DND-41 (cell line): ENCODE results near the gene TBL1X.

Source experiments
- ATAC-seq: fragments of 200-7000 bp; cut with Tn5 transposase; 3 replicates; pipeline ENCODE4 v1.9.1; 2021; ENCODE audit warnings: low read depth; ENCODE audit not compliant: insufficient read depth
- DNase-seq: peaks from one replicate; pipeline ENCODE4 v3.0.0-alpha.2; 2020
- H2AFZ ChIP-seq: 2 replicates; pipeline ENCODE4 v1.6.0; 2012; ENCODE audit warnings: low read depth, low read length
- H3K27ac ChIP-seq: 2 replicates; pipeline ENCODE4 v1.5.1; 2012; ENCODE audit warnings: low read length, inconsistent platforms
- H3K27me3 ChIP-seq: fragments of 200-600 bp; sonication (generic); 2 replicates; pipeline ENCODE4 v1.6.0; 2012; ENCODE audit warnings: low read length, mild to moderate bottlenecking, inconsistent platforms; ENCODE audit not compliant: insufficient read depth, poor library complexity
- H3K36me3 ChIP-seq: 2 replicates; pipeline ENCODE4 v1.5.1; 2012; ENCODE audit warnings: low read length, inconsistent platforms; ENCODE audit not compliant: insufficient read depth
- H3K4me1 ChIP-seq: 2 replicates; pipeline ENCODE4 v1.5.1; 2012; ENCODE audit warnings: mild to moderate bottlenecking, low read length; ENCODE audit not compliant: insufficient read depth
- H3K4me2 ChIP-seq: 2 replicates; pipeline ENCODE4 v1.6.0; 2012; ENCODE audit warnings: mild to moderate bottlenecking, moderate library complexity, low read length, inconsistent platforms; ENCODE audit not compliant: insufficient read depth
- H3K4me3 ChIP-seq, 2 experiments: fragments of 200-600 bp in 1 of 2; shearing (Covaris generic) in 1 of 2; 2 replicates each; pipeline ENCODE4 v1.5.1; 2012 to 2016; ENCODE audit warnings: inconsistent platforms in 2 of 2, low read length in 2 of 2, mild to moderate bottlenecking in 2 of 2, low read depth in 1 of 2, moderate library complexity in 1 of 2
- H3K79me2 ChIP-seq: 2 replicates; pipeline ENCODE4 v1.6.0; 2012; ENCODE audit warnings: low read length, inconsistent platforms; ENCODE audit not compliant: insufficient read depth
- H3K9ac ChIP-seq: 2 replicates; pipeline ENCODE4 v1.6.0; 2012; ENCODE audit warnings: low read depth, mild to moderate bottlenecking, inconsistent platforms, low read length, moderate library complexity
- H3K9me3 ChIP-seq: 2 replicates; pipeline ENCODE4 v1.5.1; 2012; ENCODE audit warnings: low read length, moderate library complexity, mild to moderate bottlenecking, inconsistent platforms; ENCODE audit not compliant: insufficient read depth, severe bottlenecking
- H4K20me1 ChIP-seq: 2 replicates; pipeline ENCODE4 v1.6.0; 2012; ENCODE audit warnings: low read length; ENCODE audit not compliant: insufficient read depth
- CTCF ChIP-seq: IDR thresholded peaks from 2 replicates; pipeline ENCODE4 v1.5.1; 2012; ENCODE audit warnings: borderline replicate concordance, low read length, moderate library complexity, mild to moderate bottlenecking; ENCODE audit not compliant: poor library complexity, severe bottlenecking; ENCODE audit errors: extremely low read depth
- EZH2 ChIP-seq: IDR thresholded peaks from 3 replicates; pipeline ENCODE4 v1.6.1; 2012; ENCODE audit warnings: borderline replicate concordance, low read depth, mild to moderate bottlenecking, moderate library complexity, low read length, inconsistent platforms; ENCODE audit not compliant: severe bottlenecking

TBL1X gene

GRCh38 chrX:9518889-9519288 lies 54.0 kb downstream of the TBL1X start:
- Histone ChIP-seq H2AFZ (no peak overlapping the region), H3K9ac (no peak overlapping the region), H3K4me1 (peaks cover 2% of the 10 kb centered on the region; the same call in 1 of the 2 replicates), H3K36me3 (no peaks in the 10 kb centered on the region), H3K9me3 (no peaks in the 10 kb centered on the region), H3K27me3 (no peaks in the 10 kb centered on the region), H4K20me1 (peaks cover 6% of the 10 kb centered on the region; the same call in 1 of the 2 replicates), H3K4me2 (no peak overlapping the region), H3K4me3 (no peak overlapping the region), H3K27ac (no peak overlapping the region), H3K79me2 (no peaks in the 10 kb centered on the region)
- no peak for ATAC-seq
- DNase-seq, result no peak
- TF ChIP-seq EZH2, result no peak
- TF ChIP-seq CTCF, result no peak

- TF ChIP-seq EZH2 (no peak), CTCF (no peak)
- DNase-seq (no peak), ATAC-seq (no peak)
- Histone ChIP-seq H3K79me2 (no peaks in the 10 kb centered on the region), H3K9me3 (no peaks in the 10 kb centered on the region), H3K9ac (no peak overlapping the region), H3K4me2 (no peak overlapping the region), H3K27me3 (no peaks in the 10 kb centered on the region), H3K4me3 (no peak overlapping the region), H3K36me3 (no peaks in the 10 kb centered on the region), H3K27ac (no peak overlapping the region), H2AFZ (no peak overlapping the region), H3K4me1 (peaks cover 2% of the 10 kb centered on the region; the same call in 1 of the 2 replicates), H4K20me1 (peaks cover 6% of the 10 kb centered on the region; the same call in 1 of the 2 replicates)
Observed at GRCh38 chrX:9519546-9520216, 54.8 kb downstream of the TBL1X start.

GRCh38 chrX:9520217-9520590 lies 55.3 kb downstream of the TBL1X start:
- no peak overlapping the region for H2AFZ ChIP-seq
- TF ChIP-seq CTCF (no peak), EZH2 (no peak)
- H3K79me2 ChIP-seq, result no peaks in the 10 kb centered on the region
- no peak for ATAC-seq
- no peak overlapping the region for H3K4me2 ChIP-seq
- H3K36me3 ChIP-seq, result no peaks in the 10 kb centered on the region
- no peak overlapping the region for H3K4me3 ChIP-seq
- no peaks in the 10 kb centered on the region for H3K9me3 ChIP-seq
- H3K27ac ChIP-seq, result no peak overlapping the region
- no peaks in the 10 kb centered on the region for H3K27me3 ChIP-seq
- no peak overlapping the region for H3K9ac ChIP-seq
- peaks cover 2% of the 10 kb centered on the region; the same call in 1 of the 2 replicates for H3K4me1 ChIP-seq
- DNase-seq, result no peak
- H4K20me1 ChIP-seq, result peaks cover 6% of the 10 kb centered on the region; the same call in 1 of the 2 replicates
